ENCODE results near the gene PDGFRB. TPM values are rescaled to one million over a fixed set of nuclear protein-coding genes. Genes with fewer than 3 reads are reported as not detected.

Gene PDGFRB
- total and polyA plus RNA-seq, 2 of the 8 experiments (the other 6 are each of a cell fraction or from before 2014, with no cell fraction given): 4.2 to 13.7 TPM

- no peak overlapping the region for H3K23ac ChIP-seq (ENCODE audit: insufficient read length)
- H2BK12ac ChIP-seq (ENCODE audit: low read depth, low read length): no peak overlapping the region
- no peaks in the 10 kb centered on the region for H3K9me3 ChIP-seq (ENCODE audit: insufficient read depth in 2 of 2, low read depth in 1 of 2, low read length in 1 of 2)
- no peaks in the 10 kb centered on the region for H3K36me3 ChIP-seq (ENCODE audit: control insufficient read depth in 2 of 4, insufficient read depth in 4 of 4, low read length in 3 of 4)
- DNase-seq (ENCODE audit: low read depth in 1 of 2, low spot score in 2 of 2) (no peak), FAIRE-seq (no peak)
- no peaks in the 10 kb centered on the region; the same call in 1 of the 2 replicates for H3K79me1 ChIP-seq (ENCODE audit: low read depth, low read length)
- H4K91ac ChIP-seq (replicated peaks; ENCODE audit: insufficient read length, low read length): no peak overlapping the region
- no peak overlapping the region for H3K14ac ChIP-seq (ENCODE audit: insufficient read length)
- no peak overlapping the region for H2BK120ac ChIP-seq (replicated peaks; ENCODE audit: low read depth, low read length)
- H3K4me1 ChIP-seq (replicated peaks in 1 of 4; ENCODE audit: control insufficient read depth in 3 of 4, insufficient read depth in 4 of 4, low read length in 3 of 4): no peaks in the 10 kb centered on the region; a peak in 1 of 7 replicates
- TF ChIP-seq, protein P1, sequence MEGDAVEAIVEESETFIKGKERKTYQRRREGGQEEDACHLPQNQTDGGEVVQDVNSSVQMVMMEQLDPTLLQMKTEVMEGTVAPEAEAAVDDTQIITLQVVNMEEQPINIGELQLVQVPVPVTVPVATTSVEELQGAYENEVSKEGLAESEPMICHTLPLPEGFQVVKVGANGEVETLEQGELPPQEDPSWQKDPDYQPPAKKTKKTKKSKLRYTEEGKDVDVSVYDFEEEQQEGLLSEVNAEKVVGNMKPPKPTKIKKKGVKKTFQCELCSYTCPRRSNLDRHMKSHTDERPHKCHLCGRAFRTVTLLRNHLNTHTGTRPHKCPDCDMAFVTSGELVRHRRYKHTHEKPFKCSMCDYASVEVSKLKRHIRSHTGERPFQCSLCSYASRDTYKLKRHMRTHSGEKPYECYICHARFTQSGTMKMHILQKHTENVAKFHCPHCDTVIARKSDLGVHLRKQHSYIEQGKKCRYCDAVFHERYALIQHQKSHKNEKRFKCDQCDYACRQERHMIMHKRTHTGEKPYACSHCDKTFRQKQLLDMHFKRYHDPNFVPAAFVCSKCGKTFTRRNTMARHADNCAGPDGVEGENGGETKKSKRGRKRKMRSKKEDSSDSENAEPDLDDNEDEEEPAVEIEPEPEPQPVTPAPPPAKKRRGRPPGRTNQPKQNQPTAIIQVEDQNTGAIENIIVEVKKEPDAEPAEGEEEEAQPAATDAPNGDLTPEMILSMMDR (IDR thresholded peaks at IDR 0.05; ENCODE audit: control extremely low read depth in 1 of 3, insufficient read depth in 1 of 3, low read depth in 1 of 3, low read length in 3 of 3): no peak
- TF ChIP-seq ASH2L (IDR thresholded peaks at IDR 0.05; ENCODE audit: low read length) (no peak), KDM1A (IDR thresholded peaks at IDR 0.05; ENCODE audit: borderline replicate concordance, low read length) (no peak), RAD21 (IDR thresholded peaks at IDR 0.05 in 1 of 2, conservative IDR thresholded peaks at IDR 0.05 in 1 of 2; ENCODE audit: low read depth in 2 of 2, low read length in 2 of 2) (no peak), CBX5 (IDR thresholded peaks at IDR 0.05; ENCODE audit: low read depth, low read length) (no peak), SUZ12 (IDR thresholded peaks at IDR 0.05; ENCODE audit: low read length) (no peak), NRF1 (IDR thresholded peaks at IDR 0.05; ENCODE audit: low read depth, low read length) (no peak)
- no peak overlapping the region for H3K9ac ChIP-seq (replicated peaks in 1 of 4; ENCODE audit: extremely low read depth in 1 of 4, low read depth in 3 of 4, low read length in 3 of 4)
- no peak overlapping the region for H4K8ac ChIP-seq (ENCODE audit: extremely low read depth, insufficient read depth, low read length)
- no peak overlapping the region for H2BK15ac ChIP-seq (ENCODE audit: low read length)
- no peak overlapping the region for H2AK5ac ChIP-seq (ENCODE audit: low read depth, low read length)
- peaks cover 0 to 10% (median 4%) of the 10 kb centered on the region in 4 experiments; a peak in 4 of 7 replicates for H3K27me3 ChIP-seq (replicated peaks in 1 of 4; ENCODE audit: control insufficient read depth in 3 of 4, extremely low read depth in 1 of 4, insufficient read depth in 3 of 4, low read length in 3 of 4)
- no peak overlapping the region for H3K27ac ChIP-seq (ENCODE audit: low read depth, low read length)
- no peaks in the 10 kb centered on the region for H4K20me1 ChIP-seq (replicated peaks in 1 of 2; ENCODE audit: control insufficient read depth in 1 of 2, insufficient read depth in 2 of 2, low read length in 2 of 2)
- no peak overlapping the region for H2AFZ ChIP-seq (ENCODE audit: low read length)
- ChIA-PET POLR2A (ENCODE audit: partially characterized antibody) (interaction anchor here (1.3 kb wide), 1 partner anchor 29 kb away, joined by 4 read pairs; no protein-coding TSS in a partner anchor), CTCF (ENCODE audit: partially characterized antibody) (interaction anchor here (0.6 to 17.8 kb wide), 10 partner anchors 9 to 63 kb away, joined by 3 to 406 read pairs (median 22); partner anchors contain the start of genes CDX1 and SLC6A7)
- WGBS, 2 experiments (ENCODE audit: extremely low coverage in 1 of 2, insufficient coverage in 1 of 2, insufficient read length in 1 of 2, insufficient replicate concordance in 2 of 2, low coverage in 1 of 2, low lambda C conversion rate in 2 of 2, missing lambda C conversion rate in 1 of 2): 94% methylated on average over 4 of the region's 4 CpGs; no CpG with 5 or more reads in 1 of the 2 experiments
- H3K4ac ChIP-seq (replicated peaks; ENCODE audit: insufficient read length, low read depth, low read length): no peak overlapping the region
- H2BK20ac ChIP-seq (ENCODE audit: low read length): no peak overlapping the region
- H3K56ac ChIP-seq (replicated peaks; ENCODE audit: insufficient read length, low read depth, low read length): no peak overlapping the region
- no peak overlapping the region for H2BK5ac ChIP-seq (ENCODE audit: low read depth, low read length)
- H3K4me2 ChIP-seq (ENCODE audit: insufficient read depth in 1 of 2, low read depth in 2 of 2, low read length in 2 of 2): no peak overlapping the region
- no peak overlapping the region for H3K18ac ChIP-seq (ENCODE audit: extremely low read depth, low read length)
- H3K79me2 ChIP-seq (ENCODE audit: control insufficient read depth in 1 of 2, insufficient read depth in 2 of 2, low read length in 2 of 2): no peaks in the 10 kb centered on the region
- H4K5ac ChIP-seq (ENCODE audit: insufficient read length, low read depth, low read length): no peak overlapping the region
- no peaks in the 10 kb centered on the region for H3K23me2 ChIP-seq (ENCODE audit: low read depth, low read length)
- no peak overlapping the region for H3K4me3 ChIP-seq (ENCODE audit: extremely low read depth in 1 of 4, insufficient read depth in 2 of 4, low read depth in 3 of 4, low read length in 4 of 4)
These were observed 22.1 kb upstream of the PDGFRB start for GRCh38 chr5:150177721-150178120.

Measured in H1 (cell line).